ENCODE results near the gene ERBB4.
"Not testable (repeated sequence)": the region's sequence is repeated elsewhere in the genome, so short reads cannot be mapped to it uniquely, and the experiment has no call there.

Gene ERBB4

GRCh38 chr2:212228743-212229171 lies 309.8 kb downstream of the ERBB4 start:
- no peak for DNase-seq (ENCODE audit: low read depth in 3 of 3, low spot score in 1 of 3)

- no peak for DNase-seq (ENCODE audit: low read depth in 3 of 3, low spot score in 1 of 3)
Observed at GRCh38 chr2:212227755-212228154, 310.8 kb downstream of the ERBB4 start.

- DNase-seq (ENCODE audit: low read depth in 3 of 3, low spot score in 1 of 3): no peak
Observed at GRCh38 chr2:212226114-212226513, 312.5 kb downstream of the ERBB4 start.

- no peak for DNase-seq (ENCODE audit: low read depth in 3 of 3, low spot score in 1 of 3)
Observed at GRCh38 chr2:212223696-212224095, 314.9 kb downstream of the ERBB4 start.

GRCh38 chr2:212213191-212213590 lies 325.4 kb downstream of the ERBB4 start:
- DNase-seq (ENCODE audit: low read depth in 3 of 3, low spot score in 1 of 3): no peak

- DNase-seq (ENCODE audit: low read depth in 3 of 3, low spot score in 1 of 3): no peak
Observed at GRCh38 chr2:212208467-212208866, 330.1 kb downstream of the ERBB4 start.

- no peak for DNase-seq (ENCODE audit: low read depth in 3 of 3, low spot score in 1 of 3)
Observed at GRCh38 chr2:212197776-212198175, 340.8 kb downstream of the ERBB4 start.

GRCh38 chr2:212195626-212196025 lies 343.0 kb downstream of the ERBB4 start:
- DNase-seq (ENCODE audit: low read depth in 3 of 3, low spot score in 1 of 3): no peak

GRCh38 chr2:212194396-212194795 lies 344.2 kb downstream of the ERBB4 start:
- DNase-seq (ENCODE audit: low read depth in 3 of 3, low spot score in 1 of 3): no peak

- no peak for DNase-seq (ENCODE audit: low read depth in 3 of 3, low spot score in 1 of 3)
Observed at GRCh38 chr2:212193803-212194202, 344.8 kb downstream of the ERBB4 start.

- no peak for DNase-seq (ENCODE audit: low read depth in 3 of 3, low spot score in 1 of 3)
Observed at GRCh38 chr2:212193056-212193455, 345.5 kb downstream of the ERBB4 start.

- DNase-seq (ENCODE audit: low read depth in 3 of 3, low spot score in 1 of 3): not testable (repeated sequence)
Observed at GRCh38 chr2:212191438-212191837, 347.2 kb downstream of the ERBB4 start.

GRCh38 chr2:212186166-212186565 lies 352.4 kb downstream of the ERBB4 start:
- no peak for DNase-seq (ENCODE audit: low read depth in 3 of 3, low spot score in 1 of 3)

- DNase-seq (ENCODE audit: low read depth in 3 of 3, low spot score in 1 of 3): no peak
Observed at GRCh38 chr2:212181646-212182045, 357.0 kb downstream of the ERBB4 start.

- DNase-seq (ENCODE audit: low read depth in 3 of 3, low spot score in 1 of 3): no peak
Observed at GRCh38 chr2:212180408-212181083, 358.1 kb downstream of the ERBB4 start.

- no peak for DNase-seq (ENCODE audit: low read depth in 3 of 3, low spot score in 1 of 3)
Observed at GRCh38 chr2:212177724-212178123, 360.9 kb downstream of the ERBB4 start.

- DNase-seq (ENCODE audit: low read depth in 3 of 3, low spot score in 1 of 3): no peak
Observed at GRCh38 chr2:212176151-212176550, 362.5 kb downstream of the ERBB4 start.

- no peak for DNase-seq (ENCODE audit: low read depth in 3 of 3, low spot score in 1 of 3)
Observed at GRCh38 chr2:212173756-212174510, 364.7 kb downstream of the ERBB4 start.

- DNase-seq (ENCODE audit: low read depth in 3 of 3, low spot score in 1 of 3): no peak
Observed at GRCh38 chr2:212173331-212173730, 365.3 kb downstream of the ERBB4 start.

GRCh38 chr2:212170382-212170781 lies 368.2 kb downstream of the ERBB4 start:
- DNase-seq (ENCODE audit: low read depth in 3 of 3, low spot score in 1 of 3): no peak

GRCh38 chr2:212158081-212158480 lies 380.5 kb downstream of the ERBB4 start:
- DNase-seq (ENCODE audit: low read depth in 3 of 3, low spot score in 1 of 3): no peak

- DNase-seq (ENCODE audit: low read depth in 3 of 3, low spot score in 1 of 3): no peak
Observed at GRCh38 chr2:212157012-212157411, 381.6 kb downstream of the ERBB4 start.

- DNase-seq (ENCODE audit: low read depth in 3 of 3, low spot score in 1 of 3): no peak
Observed at GRCh38 chr2:212156088-212156487, 382.5 kb downstream of the ERBB4 start.

Measured in stimulated activated CD4-positive, alpha-beta T cell treated with anti-CD3 and anti-CD28 coated beads, TNF-alpha, amount 100 ng/mL, for 1 hour (primary cell).